ENCODE results near the gene H19. TPM values are rescaled to one million over a fixed set of nuclear protein-coding genes. Genes with fewer than 3 reads are reported as not detected.

H19 gene
- total RNA-seq, 1 donor from 2014 or later, result 27,241 TPM

GRCh38 chr11:2004466-2004865 lies 6.8 kb upstream of the H19 start:
- H3K4me3 ChIP-seq (ENCODE audit: low read length in 3 of 3), result no peak overlapping the region
- no peaks in the 10 kb centered on the region for H3K27me3 ChIP-seq (ENCODE audit: control insufficient read depth in 3 of 3, insufficient read depth in 3 of 3, low read length in 3 of 3)
- H3K9me3 ChIP-seq (ENCODE audit: control insufficient read depth in 3 of 3, low read length in 3 of 3), result no peaks in the 10 kb centered on the region
- no peak overlapping the region for H3K9ac ChIP-seq (ENCODE audit: low read depth in 1 of 3, low read length in 3 of 3)
- no peaks in the 10 kb centered on the region for H3K4me1 ChIP-seq (ENCODE audit: control insufficient read depth in 3 of 3, insufficient read depth in 3 of 3, low read length in 3 of 3)
- no peak overlapping the region for H3K27ac ChIP-seq (ENCODE audit: low read depth, low read length)
- H3K36me3 ChIP-seq (ENCODE audit: control insufficient read depth in 3 of 3, insufficient read depth in 3 of 3, low read length in 3 of 3), result no peaks in the 10 kb centered on the region

GRCh38 chr11:2002807-2003206 lies 5.2 kb upstream of the H19 start:
- H3K9me3 ChIP-seq (ENCODE audit: control insufficient read depth in 3 of 3, low read length in 3 of 3), result no peaks in the 10 kb centered on the region
- H3K4me1 ChIP-seq (ENCODE audit: control insufficient read depth in 3 of 3, insufficient read depth in 3 of 3, low read length in 3 of 3), result no peaks in the 10 kb centered on the region
- no peaks in the 10 kb centered on the region for H3K36me3 ChIP-seq (ENCODE audit: control insufficient read depth in 3 of 3, insufficient read depth in 3 of 3, low read length in 3 of 3)
- no peak overlapping the region for H3K4me3 ChIP-seq (ENCODE audit: low read length in 3 of 3)
- H3K27ac ChIP-seq (ENCODE audit: low read depth, low read length), result no peak overlapping the region
- H3K27me3 ChIP-seq (ENCODE audit: control insufficient read depth in 3 of 3, insufficient read depth in 3 of 3, low read length in 3 of 3), result no peaks in the 10 kb centered on the region
- no peak overlapping the region for H3K9ac ChIP-seq (ENCODE audit: low read depth in 1 of 3, low read length in 3 of 3)

- Histone ChIP-seq H3K27ac (ENCODE audit: low read depth, low read length) (no peak overlapping the region), H3K27me3 (ENCODE audit: control insufficient read depth in 3 of 3, insufficient read depth in 3 of 3, low read length in 3 of 3) (no peaks in the 10 kb centered on the region), H3K36me3 (ENCODE audit: control insufficient read depth in 3 of 3, insufficient read depth in 3 of 3, low read length in 3 of 3) (no peaks in the 10 kb centered on the region)
Measured at GRCh38 chr11:2002042-2002776, 4.6 kb upstream of the H19 start.

GRCh38 chr11:1998861-1999260 lies 1.2 kb upstream of the H19 start:
- H3K27me3 ChIP-seq (ENCODE audit: control insufficient read depth in 3 of 3, insufficient read depth in 3 of 3, low read length in 3 of 3), result no peaks in the 10 kb centered on the region
- no peaks in the 10 kb centered on the region for H3K9me3 ChIP-seq (ENCODE audit: control insufficient read depth in 3 of 3, low read length in 3 of 3)
- no peak overlapping the region for H3K9ac ChIP-seq (ENCODE audit: low read depth in 1 of 3, low read length in 3 of 3)
- no peak overlapping the region for H3K4me3 ChIP-seq (ENCODE audit: low read length in 3 of 3)
- H3K36me3 ChIP-seq (ENCODE audit: control insufficient read depth in 3 of 3, insufficient read depth in 3 of 3, low read length in 3 of 3), result no peaks in the 10 kb centered on the region
- H3K27ac ChIP-seq (ENCODE audit: low read depth, low read length), result no peak overlapping the region
- H3K4me1 ChIP-seq (ENCODE audit: control insufficient read depth in 3 of 3, insufficient read depth in 3 of 3, low read length in 3 of 3), result no peaks in the 10 kb centered on the region

More at GRCh38 chr11:2002042-2002776, 4.6 kb upstream of the H19 start:
- no peak overlapping the region for H3K4me3 ChIP-seq (ENCODE audit: low read length in 3 of 3)
- no peak overlapping the region for H3K9ac ChIP-seq (ENCODE audit: low read depth in 1 of 3, low read length in 3 of 3)
- no peaks in the 10 kb centered on the region for H3K9me3 ChIP-seq (ENCODE audit: control insufficient read depth in 3 of 3, low read length in 3 of 3)
- no peaks in the 10 kb centered on the region for H3K4me1 ChIP-seq (ENCODE audit: control insufficient read depth in 3 of 3, insufficient read depth in 3 of 3, low read length in 3 of 3)

GRCh38 chr11:1998290-1998689 lies 648 bp upstream of the H19 start:
- Histone ChIP-seq H3K36me3 (ENCODE audit: control insufficient read depth in 3 of 3, insufficient read depth in 3 of 3, low read length in 3 of 3) (no peaks in the 10 kb centered on the region), H3K4me1 (ENCODE audit: control insufficient read depth in 3 of 3, insufficient read depth in 3 of 3, low read length in 3 of 3) (no peaks in the 10 kb centered on the region), H3K4me3 (ENCODE audit: low read length in 3 of 3) (no peak overlapping the region), H3K9me3 (ENCODE audit: control insufficient read depth in 3 of 3, low read length in 3 of 3) (no peaks in the 10 kb centered on the region), H3K9ac (ENCODE audit: low read depth in 1 of 3, low read length in 3 of 3) (no peak overlapping the region), H3K27ac (ENCODE audit: low read depth, low read length) (no peak overlapping the region), H3K27me3 (ENCODE audit: control insufficient read depth in 3 of 3, insufficient read depth in 3 of 3, low read length in 3 of 3) (no peaks in the 10 kb centered on the region)

- H3K27ac ChIP-seq (ENCODE audit: low read depth, low read length), result no peak overlapping the region
Measured at GRCh38 chr11:1994121-1994520, 3.5 kb downstream of the H19 start.

GRCh38 chr11:1992111-1992510 lies 5.5 kb downstream of the H19 start:
- no peak overlapping the region for H3K27ac ChIP-seq (ENCODE audit: low read depth, low read length)

More at GRCh38 chr11:1994121-1994520, 3.5 kb downstream of the H19 start:
- no peak overlapping the region for H3K9ac ChIP-seq (ENCODE audit: low read depth in 1 of 3, low read length in 3 of 3)
- H3K9me3 ChIP-seq (ENCODE audit: control insufficient read depth in 3 of 3, low read length in 3 of 3), result no peaks in the 10 kb centered on the region
- H3K36me3 ChIP-seq (ENCODE audit: control insufficient read depth in 3 of 3, insufficient read depth in 3 of 3, low read length in 3 of 3), result no peaks in the 10 kb centered on the region
- no peaks in the 10 kb centered on the region for H3K27me3 ChIP-seq (ENCODE audit: control insufficient read depth in 3 of 3, insufficient read depth in 3 of 3, low read length in 3 of 3)
- no peaks in the 10 kb centered on the region for H3K4me1 ChIP-seq (ENCODE audit: control insufficient read depth in 3 of 3, insufficient read depth in 3 of 3, low read length in 3 of 3)
- no peak overlapping the region for H3K4me3 ChIP-seq (ENCODE audit: low read length in 3 of 3)

GRCh38 chr11:1990872-1991578 lies 6.6 kb downstream of the H19 start:
- Histone ChIP-seq H3K9me3 (ENCODE audit: control insufficient read depth in 3 of 3, low read length in 3 of 3) (no peaks in the 10 kb centered on the region), H3K9ac (ENCODE audit: low read depth in 1 of 3, low read length in 3 of 3) (no peak overlapping the region), H3K27me3 (ENCODE audit: control insufficient read depth in 3 of 3, insufficient read depth in 3 of 3, low read length in 3 of 3) (no peaks in the 10 kb centered on the region), H3K36me3 (ENCODE audit: control insufficient read depth in 3 of 3, insufficient read depth in 3 of 3, low read length in 3 of 3) (no peaks in the 10 kb centered on the region), H3K4me1 (ENCODE audit: control insufficient read depth in 3 of 3, insufficient read depth in 3 of 3, low read length in 3 of 3) (no peaks in the 10 kb centered on the region), H3K27ac (ENCODE audit: low read depth, low read length) (no peak overlapping the region), H3K4me3 (ENCODE audit: low read length in 3 of 3) (no peak overlapping the region)

More at GRCh38 chr11:1992111-1992510, 5.5 kb downstream of the H19 start:
- no peaks in the 10 kb centered on the region for H3K4me1 ChIP-seq (ENCODE audit: control insufficient read depth in 3 of 3, insufficient read depth in 3 of 3, low read length in 3 of 3)
- H3K9me3 ChIP-seq (ENCODE audit: control insufficient read depth in 3 of 3, low read length in 3 of 3), result no peaks in the 10 kb centered on the region
- H3K36me3 ChIP-seq (ENCODE audit: control insufficient read depth in 3 of 3, insufficient read depth in 3 of 3, low read length in 3 of 3), result no peaks in the 10 kb centered on the region
- H3K27me3 ChIP-seq (ENCODE audit: control insufficient read depth in 3 of 3, insufficient read depth in 3 of 3, low read length in 3 of 3), result no peaks in the 10 kb centered on the region
- no peak overlapping the region for H3K4me3 ChIP-seq (ENCODE audit: low read length in 3 of 3)
- H3K9ac ChIP-seq (ENCODE audit: low read depth in 1 of 3, low read length in 3 of 3), result no peak overlapping the region

GRCh38 chr11:1989953-1990352 lies 7.7 kb downstream of the H19 start:
- H3K36me3 ChIP-seq (ENCODE audit: control insufficient read depth in 3 of 3, insufficient read depth in 3 of 3, low read length in 3 of 3), result no peaks in the 10 kb centered on the region
- no peak overlapping the region for H3K4me3 ChIP-seq (ENCODE audit: low read length in 3 of 3)
- no peak overlapping the region for H3K27ac ChIP-seq (ENCODE audit: low read depth, low read length)
- no peaks in the 10 kb centered on the region for H3K9me3 ChIP-seq (ENCODE audit: control insufficient read depth in 3 of 3, low read length in 3 of 3)
- no peak overlapping the region for H3K9ac ChIP-seq (ENCODE audit: low read depth in 1 of 3, low read length in 3 of 3)
- H3K4me1 ChIP-seq (ENCODE audit: control insufficient read depth in 3 of 3, insufficient read depth in 3 of 3, low read length in 3 of 3), result no peaks in the 10 kb centered on the region
- no peaks in the 10 kb centered on the region for H3K27me3 ChIP-seq (ENCODE audit: control insufficient read depth in 3 of 3, insufficient read depth in 3 of 3, low read length in 3 of 3)

- Histone ChIP-seq H3K4me3 (ENCODE audit: low read length in 3 of 3) (no peak overlapping the region), H3K36me3 (ENCODE audit: control insufficient read depth in 3 of 3, insufficient read depth in 3 of 3, low read length in 3 of 3) (no peaks in the 10 kb centered on the region), H3K27me3 (ENCODE audit: control insufficient read depth in 3 of 3, insufficient read depth in 3 of 3, low read length in 3 of 3) (no peaks in the 10 kb centered on the region), H3K9ac (ENCODE audit: low read depth in 1 of 3, low read length in 3 of 3) (no peak overlapping the region), H3K27ac (ENCODE audit: low read depth, low read length) (no peak overlapping the region), H3K9me3 (ENCODE audit: control insufficient read depth in 3 of 3, low read length in 3 of 3) (no peaks in the 10 kb centered on the region), H3K4me1 (ENCODE audit: control insufficient read depth in 3 of 3, insufficient read depth in 3 of 3, low read length in 3 of 3) (no peaks in the 10 kb centered on the region)
Measured at GRCh38 chr11:1988667-1989317, 8.8 kb downstream of the H19 start.

All from skeletal muscle tissue (tissue), 4 donors.